ENCODE results near the gene HELQ. TPM values are rescaled to one million over a fixed set of nuclear protein-coding genes. Genes with fewer than 3 reads are reported as not detected.

HELQ gene
- total RNA-seq, 4 donors from 2014 or later, result 8.1 to 16.4 (median 11.9) TPM

- TF ChIP-seq, protein P1, sequence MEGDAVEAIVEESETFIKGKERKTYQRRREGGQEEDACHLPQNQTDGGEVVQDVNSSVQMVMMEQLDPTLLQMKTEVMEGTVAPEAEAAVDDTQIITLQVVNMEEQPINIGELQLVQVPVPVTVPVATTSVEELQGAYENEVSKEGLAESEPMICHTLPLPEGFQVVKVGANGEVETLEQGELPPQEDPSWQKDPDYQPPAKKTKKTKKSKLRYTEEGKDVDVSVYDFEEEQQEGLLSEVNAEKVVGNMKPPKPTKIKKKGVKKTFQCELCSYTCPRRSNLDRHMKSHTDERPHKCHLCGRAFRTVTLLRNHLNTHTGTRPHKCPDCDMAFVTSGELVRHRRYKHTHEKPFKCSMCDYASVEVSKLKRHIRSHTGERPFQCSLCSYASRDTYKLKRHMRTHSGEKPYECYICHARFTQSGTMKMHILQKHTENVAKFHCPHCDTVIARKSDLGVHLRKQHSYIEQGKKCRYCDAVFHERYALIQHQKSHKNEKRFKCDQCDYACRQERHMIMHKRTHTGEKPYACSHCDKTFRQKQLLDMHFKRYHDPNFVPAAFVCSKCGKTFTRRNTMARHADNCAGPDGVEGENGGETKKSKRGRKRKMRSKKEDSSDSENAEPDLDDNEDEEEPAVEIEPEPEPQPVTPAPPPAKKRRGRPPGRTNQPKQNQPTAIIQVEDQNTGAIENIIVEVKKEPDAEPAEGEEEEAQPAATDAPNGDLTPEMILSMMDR (IDR thresholded peaks at IDR 0.05), result no peak
- TF ChIP-seq POLR2A (IDR thresholded peaks at IDR 0.05) (no peak), POLR2AphosphoS5 (IDR thresholded peaks at IDR 0.05) (no peak), EP300 (IDR thresholded peaks at IDR 0.05) (no peak)
- Histone ChIP-seq H3K36me3 (no peaks in the 10 kb centered on the region), H3K4me1 (no peaks in the 10 kb centered on the region), H3K27ac (no peak overlapping the region), H3K27me3 (no peaks in the 10 kb centered on the region), H3K4me3 (no peak overlapping the region), H3K9me3 (no peaks in the 10 kb centered on the region)
- WGBS, result 92% methylated on average over 5 of the region's 5 CpGs
- DNase-seq (ENCODE audit: low spot score in 2 of 2), result no peak
Observed at GRCh38 chr4:83378419-83378818, 77.2 kb downstream of the HELQ start.

DNA sequence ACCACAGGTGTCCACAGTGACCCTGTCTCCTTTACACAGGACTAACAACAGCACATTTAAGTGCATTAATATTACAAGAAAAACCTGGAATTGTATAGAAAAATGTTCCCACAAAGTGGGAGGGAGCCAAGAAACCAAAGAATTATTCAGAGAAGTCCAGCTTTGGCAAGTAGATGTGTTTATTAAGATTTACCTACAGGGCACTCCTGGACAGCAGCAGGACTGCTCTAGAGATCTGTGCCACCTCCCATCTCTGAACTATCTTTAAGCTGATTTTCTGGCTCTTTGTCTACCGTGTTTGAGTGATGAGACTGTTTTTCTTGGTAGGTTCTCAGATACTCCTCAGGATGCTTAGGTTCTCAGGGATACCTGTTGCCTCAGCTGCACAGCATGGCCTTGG lies 82.7 kb downstream of the HELQ start:
- no peak for DNase-seq (ENCODE audit: low spot score in 2 of 2)
- Histone ChIP-seq H3K36me3 (no peaks in the 10 kb centered on the region), H3K4me3 (no peak overlapping the region), H3K27me3 (no peaks in the 10 kb centered on the region), H3K9me3 (no peaks in the 10 kb centered on the region), H3K4me1 (no peaks in the 10 kb centered on the region), H3K27ac (no peak overlapping the region)
- TF ChIP-seq POLR2A (IDR thresholded peaks at IDR 0.05) (no peak), POLR2AphosphoS5 (IDR thresholded peaks at IDR 0.05) (no peak), EP300 (IDR thresholded peaks at IDR 0.05) (no peak)
- TF ChIP-seq, protein P1 (IDR thresholded peaks at IDR 0.05), result no peak
- 86% methylated on average over 1 of the region's 1 CpG for WGBS

DNA sequence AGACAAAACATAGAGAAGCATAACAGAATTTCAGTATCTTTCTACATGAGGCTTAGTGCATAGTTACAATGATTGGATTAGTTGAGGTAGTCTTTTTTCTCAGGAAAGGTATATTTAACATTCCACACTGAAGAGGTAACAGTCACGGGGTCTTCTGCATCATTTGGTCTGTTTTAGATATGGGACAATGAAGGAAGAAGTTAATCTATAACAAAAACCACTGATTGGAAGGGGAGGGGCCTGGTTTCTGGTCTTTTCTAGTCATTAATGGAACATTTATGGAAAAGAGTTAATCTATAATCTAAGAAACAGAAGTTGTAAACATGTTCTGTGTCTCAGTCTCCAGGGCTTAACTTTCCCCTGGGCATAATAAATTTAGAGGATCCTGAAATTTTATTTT lies 83.7 kb downstream of the HELQ start:
- Histone ChIP-seq H3K4me3 (no peak overlapping the region), H3K36me3 (no peaks in the 10 kb centered on the region), H3K27me3 (no peaks in the 10 kb centered on the region), H3K9me3 (no peaks in the 10 kb centered on the region), H3K4me1 (no peaks in the 10 kb centered on the region), H3K27ac (no peak overlapping the region)
- TF ChIP-seq POLR2AphosphoS5 (IDR thresholded peaks at IDR 0.05) (no peak), POLR2A (IDR thresholded peaks at IDR 0.05) (no peak), EP300 (IDR thresholded peaks at IDR 0.05) (no peak)
- TF ChIP-seq, protein P1 (IDR thresholded peaks at IDR 0.05), result no peak
- no peak for DNase-seq (ENCODE audit: low spot score in 2 of 2)
- 82% methylated on average over 1 of the region's 1 CpG for WGBS

DNA sequence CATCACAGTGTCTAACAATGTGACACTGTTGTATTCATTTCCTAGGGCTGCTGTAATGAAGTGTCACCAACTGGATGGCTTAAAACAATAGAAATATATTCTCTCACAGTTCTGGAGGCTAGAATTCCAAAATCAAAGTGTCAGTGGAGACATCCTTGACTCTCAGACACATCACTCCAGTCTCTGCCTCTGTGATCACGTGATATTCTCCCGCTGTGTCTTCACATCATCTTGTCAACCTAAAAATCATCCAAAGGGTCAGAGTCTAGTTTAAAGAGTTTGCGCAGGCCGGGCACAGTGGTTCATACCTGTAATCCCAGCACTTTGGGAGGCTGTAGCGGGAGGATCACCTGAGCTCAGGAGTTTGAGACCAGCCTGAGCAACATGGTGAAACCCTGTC lies 84.4 kb downstream of the HELQ start:
- TF ChIP-seq POLR2A (IDR thresholded peaks at IDR 0.05), result no peak
- no peak for TF ChIP-seq POLR2AphosphoS5 (IDR thresholded peaks at IDR 0.05)
- TF ChIP-seq EP300 (IDR thresholded peaks at IDR 0.05), result no peak
- TF ChIP-seq, protein P1 (IDR thresholded peaks at IDR 0.05), result no peak
- Histone ChIP-seq H3K4me3 (no peak overlapping the region), H3K9me3 (no peaks in the 10 kb centered on the region), H3K4me1 (no peaks in the 10 kb centered on the region), H3K27me3 (no peaks in the 10 kb centered on the region), H3K36me3 (no peaks in the 10 kb centered on the region), H3K27ac (no peak overlapping the region)
- no peak for DNase-seq (ENCODE audit: low spot score in 2 of 2)
- WGBS, result 89% methylated on average over 5 of the region's 5 CpGs

- TF ChIP-seq EP300 (IDR thresholded peaks at IDR 0.05) (no peak), POLR2A (IDR thresholded peaks at IDR 0.05) (no peak), POLR2AphosphoS5 (IDR thresholded peaks at IDR 0.05) (no peak)
- TF ChIP-seq, protein P1 (IDR thresholded peaks at IDR 0.05), result no peak
- no peaks in the 10 kb centered on the region for H3K9me3 ChIP-seq
- H3K4me1 ChIP-seq, result no peaks in the 10 kb centered on the region
- H3K36me3 ChIP-seq, result no peaks in the 10 kb centered on the region
- DNase-seq (ENCODE audit: low spot score in 2 of 2), result no peak
- H3K27me3 ChIP-seq, result no peaks in the 10 kb centered on the region
- no peak overlapping the region for H3K27ac ChIP-seq
- no peak overlapping the region for H3K4me3 ChIP-seq
- 50% methylated on average over 1 of the region's 1 CpG for WGBS
Observed at GRCh38 chr4:83370640-83370906, 85.0 kb downstream of the HELQ start.
